Measurements from ENCODE around the gene SYNGR3. TPM values are rescaled to one million over a fixed set of nuclear protein-coding genes. Genes with fewer than 3 reads are reported as not detected.
A peak's percentile ranks its signal among the peaks of the same experiment; 100 is the strongest.

Gene SYNGR3
- total and polyA plus RNA-seq, 2 experiments from 2014 or later, result 21.8 to 27.2 TPM

GRCh38 chr16:2040787-2041522 is 51.2 kb downstream of the SYNGR3 start:
- Histone ChIP-seq H3K27ac (no peak overlapping the region), H3K4me1 (ENCODE audit: low read depth) (peaks cover 13% of the 10 kb centered on the region)

GRCh38 chr16:2042171-2042985 is 52.6 kb downstream of the SYNGR3 start:
- Histone ChIP-seq H3K9me3 (ENCODE audit: low read depth) (no peaks in the 10 kb centered on the region), H3K27ac (no peak overlapping the region), H3K36me3 (no peaks in the 10 kb centered on the region), H3K4me3 (no peak overlapping the region), H3K27me3 (no peaks in the 10 kb centered on the region), H3K4me1 (ENCODE audit: low read depth) (peaks cover 18% of the 10 kb centered on the region)
- DNase-seq (ENCODE audit: low read depth in 1 of 2, low spot score in 1 of 2), result peak in 1 of 2 donors; percentile 85
- TF ChIP-seq CTCF (IDR thresholded peaks at IDR 0.05; ENCODE audit: low read depth, low read length), result no peak

More at GRCh38 chr16:2040787-2041522, 51.2 kb downstream of the SYNGR3 start:
- H3K4me3 ChIP-seq, result no peak overlapping the region
- H3K27me3 ChIP-seq, result no peaks in the 10 kb centered on the region
- DNase-seq (ENCODE audit: low read depth in 1 of 2, low spot score in 1 of 2), result no peak
- H3K9me3 ChIP-seq (ENCODE audit: low read depth), result no peaks in the 10 kb centered on the region
- TF ChIP-seq CTCF (IDR thresholded peaks at IDR 0.05; ENCODE audit: low read depth, low read length), result no peak
- no peaks in the 10 kb centered on the region for H3K36me3 ChIP-seq

GRCh38 chr16:2042986-2043666 is 53.4 kb downstream of the SYNGR3 start:
- no peak overlapping the region for H3K27ac ChIP-seq
- H3K4me1 ChIP-seq (ENCODE audit: low read depth), result peaks cover 18% of the 10 kb centered on the region
- DNase-seq (ENCODE audit: low read depth in 1 of 2, low spot score in 1 of 2), result no peak
- no peak for TF ChIP-seq CTCF (IDR thresholded peaks at IDR 0.05; ENCODE audit: low read depth, low read length)
- no peaks in the 10 kb centered on the region for H3K9me3 ChIP-seq (ENCODE audit: low read depth)
- no peaks in the 10 kb centered on the region for H3K27me3 ChIP-seq
- no peaks in the 10 kb centered on the region for H3K36me3 ChIP-seq
- no peak overlapping the region for H3K4me3 ChIP-seq

Other genes starting within 250 kb of the SYNGR3 start
Only the 30 nearest of the 32 such genes appear.
- 72.2 and 106 TPM in 2 replicates for gene NME3, start 218.4 kb upstream of the SYNGR3 start, total RNA-seq
- gene NME3, start 218.4 kb upstream of the SYNGR3 start, polyA plus RNA-seq, result 76.9 and 112 TPM in 2 replicates
- 19.3 and 42.7 TPM in 2 replicates for gene EME2, start 217.2 kb upstream of the SYNGR3 start, total RNA-seq
- gene EME2, start 217.2 kb upstream of the SYNGR3 start, polyA plus RNA-seq, result 13.2 and 18.7 TPM in 2 replicates
- 188 and 195 TPM in 2 replicates for gene MRPS34, start 216.8 kb upstream of the SYNGR3 start, total RNA-seq
- gene MRPS34, start 216.8 kb upstream of the SYNGR3 start, polyA plus RNA-seq, result 164 and 172 TPM in 2 replicates
- 90.5 and 101 TPM in 2 replicates for gene SPSB3, start 207.4 kb upstream of the SYNGR3 start, total RNA-seq
- 81.4 and 96.4 TPM in 2 replicates for gene SPSB3, start 207.4 kb upstream of the SYNGR3 start, polyA plus RNA-seq
- gene NUBP2, start 207.0 kb upstream of the SYNGR3 start, total RNA-seq, result 151 and 166 TPM in 2 replicates
- 121 and 138 TPM in 2 replicates for gene NUBP2, start 207.0 kb upstream of the SYNGR3 start, polyA plus RNA-seq
- 1.2 and 2.1 TPM in 2 replicates for gene IGFALS, start 196.3 kb upstream of the SYNGR3 start, total RNA-seq
- 1.3 TPM in 1 of 2 replicates, not detected in the other for gene IGFALS, start 196.3 kb upstream of the SYNGR3 start, polyA plus RNA-seq
- 219 and 341 TPM in 2 replicates for gene HAGH, start 163.1 kb upstream of the SYNGR3 start, total RNA-seq
- gene HAGH, start 163.1 kb upstream of the SYNGR3 start, polyA plus RNA-seq, result 163 and 169 TPM in 2 replicates
- gene FAHD1, start 162.8 kb upstream of the SYNGR3 start, total RNA-seq, result 73.5 and 129 TPM in 2 replicates
- 48.0 and 55.3 TPM in 2 replicates for gene FAHD1, start 162.8 kb upstream of the SYNGR3 start, polyA plus RNA-seq
- gene MEIOB, start 117.8 kb upstream of the SYNGR3 start, total RNA-seq, result 2.0 TPM in 1 of 2 replicates, not detected in the other
- 1.3 TPM in 1 of 2 replicates, not detected in the other for gene MEIOB, start 117.8 kb upstream of the SYNGR3 start, polyA plus RNA-seq
- not detected in 2 replicates for gene HS3ST6, start 71.6 kb upstream of the SYNGR3 start, total RNA-seq
- not detected in 2 replicates for gene HS3ST6, start 71.6 kb upstream of the SYNGR3 start, polyA plus RNA-seq
- gene MSRB1, start 46.8 kb upstream of the SYNGR3 start, total RNA-seq, result 13.6 and 22.4 TPM in 2 replicates
- 27.8 and 35.1 TPM in 2 replicates for gene MSRB1, start 46.8 kb upstream of the SYNGR3 start, polyA plus RNA-seq
- gene RPL3L, start 35.3 kb upstream of the SYNGR3 start, total RNA-seq, result not detected in 2 replicates
- gene RPL3L, start 35.3 kb upstream of the SYNGR3 start, polyA plus RNA-seq, result 0.07 and 0.28 TPM in 2 replicates
- gene NDUFB10, start 30.4 kb upstream of the SYNGR3 start, total RNA-seq, result 291 and 575 TPM in 2 replicates
- gene NDUFB10, start 30.4 kb upstream of the SYNGR3 start, polyA plus RNA-seq, result 485 and 518 TPM in 2 replicates
- 2,958 and 3,550 TPM in 2 replicates for gene RPS2, start 25.1 kb upstream of the SYNGR3 start, total RNA-seq
- 2,155 and 2,484 TPM in 2 replicates for gene RPS2, start 25.1 kb upstream of the SYNGR3 start, polyA plus RNA-seq
- 0.21 TPM in 1 of 2 replicates, not detected in the other for gene RNF151, start 23.1 kb upstream of the SYNGR3 start, total RNA-seq
- gene RNF151, start 23.1 kb upstream of the SYNGR3 start, polyA plus RNA-seq, result 0.38 and 0.54 TPM in 2 replicates
- 72.4 and 94.7 TPM in 2 replicates for gene TBL3, start 17.9 kb upstream of the SYNGR3 start, total RNA-seq
- gene TBL3, start 17.9 kb upstream of the SYNGR3 start, polyA plus RNA-seq, result 67.3 and 82.9 TPM in 2 replicates
- 0.25 and 1.3 TPM in 2 replicates for gene NOXO1, start 8.5 kb upstream of the SYNGR3 start, total RNA-seq
- gene NOXO1, start 8.5 kb upstream of the SYNGR3 start, polyA plus RNA-seq, result 0.80 and 1.2 TPM in 2 replicates
- gene GFER, start 5.8 kb upstream of the SYNGR3 start, total RNA-seq, result 52.8 and 53.5 TPM in 2 replicates
- 43.8 and 46.9 TPM in 2 replicates for gene GFER, start 5.8 kb upstream of the SYNGR3 start, polyA plus RNA-seq
- 35.6 and 50.4 TPM in 2 replicates for gene ZNF598, start 19.9 kb downstream of the SYNGR3 start, total RNA-seq
- 28.8 and 34.5 TPM in 2 replicates for gene ZNF598, start 19.9 kb downstream of the SYNGR3 start, polyA plus RNA-seq
- gene NPW, start 29.8 kb downstream of the SYNGR3 start, total RNA-seq, result 3.3 and 16.2 TPM in 2 replicates
- gene NPW, start 29.8 kb downstream of the SYNGR3 start, polyA plus RNA-seq, result 13.4 and 38.6 TPM in 2 replicates
- 33.0 and 34.7 TPM in 2 replicates for gene NHERF2, start 36.9 kb downstream of the SYNGR3 start, total RNA-seq
- gene NHERF2, start 36.9 kb downstream of the SYNGR3 start, polyA plus RNA-seq, result 37.4 and 50.7 TPM in 2 replicates
- 61.1 and 61.3 TPM in 2 replicates for gene NTHL1, start 57.9 kb downstream of the SYNGR3 start, total RNA-seq
- gene NTHL1, start 57.9 kb downstream of the SYNGR3 start, polyA plus RNA-seq, result 51.3 and 62.7 TPM in 2 replicates
- gene TSC2, start 58.0 kb downstream of the SYNGR3 start, total RNA-seq, result 103 and 152 TPM in 2 replicates
- gene TSC2, start 58.0 kb downstream of the SYNGR3 start, polyA plus RNA-seq, result 123 and 142 TPM in 2 replicates
- gene PKD1, start 145.9 kb downstream of the SYNGR3 start, total RNA-seq, result 115 and 206 TPM in 2 replicates
- 49.9 and 55.3 TPM in 2 replicates for gene PKD1, start 145.9 kb downstream of the SYNGR3 start, polyA plus RNA-seq
- 5.0 and 6.5 TPM in 2 replicates for gene RAB26, start 158.7 kb downstream of the SYNGR3 start, total RNA-seq
- 12.1 and 16.7 TPM in 2 replicates for gene RAB26, start 158.7 kb downstream of the SYNGR3 start, polyA plus RNA-seq
- gene TRAF7, start 165.8 kb downstream of the SYNGR3 start, total RNA-seq, result 67.5 and 71.6 TPM in 2 replicates
- gene TRAF7, start 165.8 kb downstream of the SYNGR3 start, polyA plus RNA-seq, result 32.3 and 37.4 TPM in 2 replicates
- 15.5 TPM in 2 replicates for gene CASKIN1, start 206.6 kb downstream of the SYNGR3 start, total RNA-seq
- 14.3 and 15.4 TPM in 2 replicates for gene CASKIN1, start 206.6 kb downstream of the SYNGR3 start, polyA plus RNA-seq
- 81.4 and 100.0 TPM in 2 replicates for gene MLST8, start 215.5 kb downstream of the SYNGR3 start, total RNA-seq
- 117 and 122 TPM in 2 replicates for gene MLST8, start 215.5 kb downstream of the SYNGR3 start, polyA plus RNA-seq
- 24.4 and 24.6 TPM in 2 replicates for gene BRICD5, start 220.9 kb downstream of the SYNGR3 start, total RNA-seq
- 16.0 and 21.8 TPM in 2 replicates for gene BRICD5, start 220.9 kb downstream of the SYNGR3 start, polyA plus RNA-seq
- 43.2 and 61.8 TPM in 2 replicates for gene PGP, start 224.9 kb downstream of the SYNGR3 start, total RNA-seq
- gene PGP, start 224.9 kb downstream of the SYNGR3 start, polyA plus RNA-seq, result 41.9 and 57.9 TPM in 2 replicates